ENCODE results near the gene MCM5.
"Not testable (repeated sequence)": the region's sequence is repeated elsewhere in the genome, so short reads cannot be mapped to it uniquely, and the experiment has no call there.

The MCM5 gene

DNA sequence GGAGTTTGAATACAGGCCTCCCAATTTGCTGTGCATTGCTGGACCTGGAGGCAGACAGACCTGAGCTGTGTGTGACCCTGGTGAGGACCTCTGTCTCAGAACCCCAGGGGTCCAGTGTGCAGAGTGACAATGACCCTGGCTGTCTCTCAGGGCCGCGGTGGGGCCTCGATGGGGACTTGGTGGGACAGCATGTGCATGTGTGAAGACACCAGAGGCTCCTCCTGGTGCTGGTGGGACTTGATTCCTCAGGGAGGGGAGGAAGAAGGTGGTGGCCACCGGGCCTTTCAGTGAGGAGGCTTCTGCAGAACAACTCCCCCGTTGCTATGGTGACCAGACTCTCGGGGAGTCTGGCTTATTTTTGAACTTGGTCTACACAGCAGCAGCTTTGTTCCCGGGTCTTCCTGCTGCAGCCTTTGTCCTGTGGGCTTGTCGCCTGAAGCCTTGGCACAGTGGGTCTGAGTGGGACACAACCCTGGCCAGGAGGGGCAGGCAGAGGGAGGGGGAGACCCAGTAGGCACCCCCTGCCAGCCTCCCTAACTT is 35.3 kb downstream of the MCM5 start:
- no peak for DNase-seq

DNA sequence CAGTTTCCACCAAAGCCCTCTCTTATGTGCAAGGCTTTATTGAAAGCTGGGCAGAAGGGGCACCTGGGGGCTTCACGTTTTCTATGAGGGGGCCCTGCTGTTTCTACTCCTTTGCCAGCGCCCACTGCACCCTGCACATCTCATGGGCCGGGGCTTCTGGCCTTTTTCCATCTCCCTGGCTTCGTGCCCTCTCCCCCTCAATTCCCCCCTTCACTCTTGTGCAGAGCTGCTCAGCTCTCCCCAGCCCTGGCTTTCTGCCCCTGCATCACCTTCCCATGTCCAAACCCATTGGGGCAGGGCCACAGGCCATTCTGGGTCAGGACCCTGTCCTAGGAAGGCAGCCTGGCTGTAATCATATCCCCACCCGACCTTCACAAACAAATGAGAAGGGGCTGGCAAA is 36.5 kb downstream of the MCM5 start:
- DNase-seq: no peak

DNA sequence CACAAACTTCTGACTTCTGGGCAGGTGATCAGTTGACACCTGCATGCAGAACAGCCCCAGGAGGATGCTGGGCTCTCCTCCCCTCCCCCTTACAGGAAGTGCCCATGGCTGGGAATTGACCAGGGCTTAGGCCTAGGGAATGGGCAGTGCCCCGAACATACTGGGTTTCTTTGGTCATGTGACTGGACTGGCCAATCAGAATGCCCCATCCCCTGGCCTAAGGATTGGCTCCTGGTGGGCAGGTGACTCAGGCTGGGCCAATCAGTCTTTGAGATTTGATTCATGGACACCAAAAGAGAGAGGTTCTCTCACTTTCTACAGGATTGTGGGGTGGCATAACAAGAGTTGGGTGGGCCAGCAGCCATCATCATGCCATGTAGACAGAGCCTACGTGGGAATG is 37.1 kb downstream of the MCM5 start:
- DNase-seq: no peak

DNA sequence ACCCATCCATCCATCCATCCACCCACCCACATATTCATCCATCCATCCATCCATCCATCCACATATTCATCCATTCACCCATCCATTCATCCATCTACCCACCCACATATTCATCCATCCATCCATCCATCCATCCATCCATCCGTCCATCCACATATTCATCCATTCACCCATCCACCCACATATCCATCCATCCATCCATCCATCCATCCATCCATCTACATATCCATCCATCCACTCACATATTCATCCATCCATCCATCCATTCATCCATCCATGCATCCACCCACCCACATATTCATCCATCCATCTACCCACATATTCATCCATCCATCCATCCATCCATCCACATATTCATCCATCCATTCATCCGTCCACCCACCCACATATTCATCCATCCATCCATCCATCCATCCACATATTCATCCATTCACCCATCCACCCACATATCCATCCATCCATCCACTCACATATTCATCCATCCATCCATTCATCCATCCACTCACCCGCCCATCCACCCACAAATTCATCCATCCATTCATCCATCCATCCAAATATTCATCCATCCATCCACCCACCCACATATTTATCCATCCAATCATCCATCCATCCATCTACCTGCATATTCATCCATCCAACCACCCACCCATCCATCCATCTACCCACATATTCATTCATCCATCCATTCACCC is 38.9 kb downstream of the MCM5 start:
- not testable (repeated sequence) for DNase-seq

DNA sequence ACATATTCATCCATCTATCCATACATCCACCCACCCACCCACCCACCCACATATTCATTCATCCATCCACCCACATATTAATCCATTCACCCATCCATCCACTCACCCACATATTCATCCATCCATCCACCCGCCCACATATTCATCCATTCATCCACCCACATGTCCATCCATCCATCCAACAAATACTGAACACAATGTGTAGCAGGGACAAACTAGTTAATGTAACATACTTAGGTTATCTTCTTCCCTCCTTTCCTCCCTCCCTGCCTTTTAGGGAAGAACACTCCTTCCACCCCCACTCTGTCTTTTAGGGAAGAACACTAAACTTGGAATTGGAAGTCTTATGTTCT is 39.4 kb downstream of the MCM5 start:
- no peak for DNase-seq

DNA sequence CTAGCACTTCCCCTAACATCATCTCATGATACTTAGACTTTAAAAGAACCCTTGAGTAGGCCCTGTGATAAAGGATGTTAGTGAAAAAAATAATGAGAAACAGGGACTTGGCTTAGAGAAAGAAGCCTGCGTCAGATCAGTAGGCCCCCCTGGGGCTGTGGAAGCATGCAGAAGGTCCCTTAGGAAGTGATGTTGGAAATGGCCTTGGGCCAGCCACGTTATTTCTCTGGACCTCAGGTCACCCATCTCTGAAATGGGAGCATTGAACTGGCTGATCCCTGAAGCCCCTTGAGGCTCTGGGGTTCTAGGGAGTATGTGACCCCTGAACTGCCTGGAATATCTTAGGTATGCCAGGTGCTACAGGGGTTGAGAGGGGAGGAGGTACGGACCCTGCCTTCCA is 40.2 kb downstream of the MCM5 start:
- DNase-seq: no peak

DNA sequence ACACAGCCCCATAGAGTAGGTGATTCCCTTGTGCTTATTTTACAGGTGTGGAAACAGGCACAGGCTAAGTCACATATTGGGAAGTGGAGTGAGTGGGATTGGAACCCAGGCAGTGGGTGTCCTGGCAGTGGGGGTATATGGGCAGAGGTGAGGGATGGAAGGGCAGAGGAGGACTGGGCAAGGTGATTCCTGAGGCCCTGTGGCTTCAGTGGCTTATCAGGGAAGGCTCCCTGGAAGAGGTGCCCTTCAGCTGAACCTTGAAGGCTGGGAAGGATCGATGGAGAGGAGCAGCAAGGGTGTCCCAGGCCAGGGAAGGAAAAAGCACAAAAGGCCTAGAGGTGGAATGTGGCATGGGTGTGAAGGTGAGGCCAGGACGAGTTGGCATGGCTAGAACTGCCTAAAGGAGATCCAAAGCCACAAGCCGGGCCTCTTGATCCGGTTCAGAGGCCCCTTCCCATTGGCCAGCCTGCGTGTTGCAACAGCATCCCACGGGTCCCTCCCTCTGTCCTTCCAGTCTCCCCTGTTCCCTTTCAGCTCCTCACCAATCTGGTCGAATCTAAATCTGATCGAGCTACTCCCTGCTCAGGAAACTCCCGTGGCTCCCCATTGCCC is 41.7 kb downstream of the MCM5 start:
- no peak for DNase-seq

DNA sequence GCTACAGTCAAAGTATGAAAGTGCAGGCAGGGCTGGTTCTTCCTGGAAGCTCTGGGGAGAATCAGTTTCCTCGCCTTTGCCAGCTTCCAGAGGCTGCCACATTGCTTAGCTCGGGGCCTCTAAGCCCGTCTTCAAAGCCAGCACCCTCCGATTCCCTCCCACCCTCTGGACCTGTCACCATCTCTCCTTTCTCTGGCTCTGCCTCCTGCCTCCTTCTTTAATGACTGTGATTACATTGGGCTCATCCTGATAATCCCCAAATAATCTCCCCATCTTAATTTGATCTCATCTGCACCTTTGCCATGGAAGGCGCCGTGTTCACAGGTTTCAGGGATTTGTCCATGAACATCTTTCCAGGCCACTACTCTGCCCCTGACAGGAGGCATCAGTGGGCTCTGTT is 42.5 kb downstream of the MCM5 start:
- no peak for DNase-seq

DNA sequence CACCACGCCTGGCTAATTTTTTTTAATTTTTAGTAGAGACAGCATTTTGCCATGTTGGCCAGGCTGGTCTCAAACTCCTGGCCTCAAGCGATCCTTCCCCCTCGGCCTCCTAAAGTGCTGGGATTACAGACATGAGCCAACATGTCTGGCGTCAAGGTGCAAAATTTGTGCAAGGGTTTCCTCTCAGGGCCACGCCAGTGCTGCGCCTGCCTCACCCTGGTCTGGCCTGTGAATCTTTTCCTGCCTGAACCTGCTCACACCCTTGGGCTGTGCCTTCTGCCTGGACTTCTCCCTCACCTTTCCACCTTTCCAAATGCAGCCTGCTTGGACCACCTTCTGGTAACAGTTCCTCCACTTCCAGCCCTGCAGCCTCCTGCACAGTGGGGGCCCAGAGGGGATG is 43.4 kb downstream of the MCM5 start:
- DNase-seq: no peak

DNA sequence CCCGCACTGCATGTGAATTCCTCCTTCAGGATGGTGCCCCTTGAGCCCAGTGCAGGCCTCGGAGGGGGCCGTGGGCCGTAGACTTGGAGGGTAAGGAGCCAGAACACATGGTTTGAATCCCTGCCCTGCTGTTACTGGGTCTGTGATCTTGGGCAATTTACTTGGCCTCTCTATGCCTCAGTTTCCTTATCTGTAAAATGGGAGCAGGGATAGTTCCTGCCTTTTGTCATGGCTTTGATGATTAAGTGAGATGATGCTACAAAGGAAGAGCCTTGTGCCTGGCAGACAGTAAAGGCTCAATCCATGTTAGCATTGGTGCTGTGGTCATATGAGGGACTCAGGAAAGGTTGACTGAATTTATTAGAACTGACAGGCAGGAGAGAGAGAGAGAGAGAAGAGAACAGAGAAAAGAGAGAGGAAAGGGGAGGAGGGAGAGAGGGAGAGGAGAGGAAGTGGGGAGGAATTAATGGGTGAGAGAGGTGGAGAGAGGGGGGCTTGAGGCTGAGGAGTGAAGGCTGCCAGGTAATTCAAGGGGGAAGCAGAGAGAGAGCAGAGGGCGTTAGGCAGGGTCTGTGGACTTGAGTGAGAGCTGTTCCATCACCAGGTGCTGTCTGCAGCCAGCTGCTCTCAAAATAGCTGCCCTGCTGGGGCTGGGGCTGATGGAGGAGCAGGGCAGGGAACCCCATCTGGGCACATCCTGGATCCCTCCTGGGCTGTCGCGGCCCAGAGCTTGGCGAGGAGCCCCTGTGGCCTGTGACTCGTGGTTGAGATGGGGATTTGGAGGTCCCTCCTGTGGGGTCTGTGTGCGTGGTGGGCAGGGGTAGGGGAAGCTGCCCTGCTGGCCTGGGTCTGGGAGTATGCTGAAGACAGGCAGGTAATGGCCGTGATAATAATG is 44.1 kb downstream of the MCM5 start:
- no peak for DNase-seq

DNA sequence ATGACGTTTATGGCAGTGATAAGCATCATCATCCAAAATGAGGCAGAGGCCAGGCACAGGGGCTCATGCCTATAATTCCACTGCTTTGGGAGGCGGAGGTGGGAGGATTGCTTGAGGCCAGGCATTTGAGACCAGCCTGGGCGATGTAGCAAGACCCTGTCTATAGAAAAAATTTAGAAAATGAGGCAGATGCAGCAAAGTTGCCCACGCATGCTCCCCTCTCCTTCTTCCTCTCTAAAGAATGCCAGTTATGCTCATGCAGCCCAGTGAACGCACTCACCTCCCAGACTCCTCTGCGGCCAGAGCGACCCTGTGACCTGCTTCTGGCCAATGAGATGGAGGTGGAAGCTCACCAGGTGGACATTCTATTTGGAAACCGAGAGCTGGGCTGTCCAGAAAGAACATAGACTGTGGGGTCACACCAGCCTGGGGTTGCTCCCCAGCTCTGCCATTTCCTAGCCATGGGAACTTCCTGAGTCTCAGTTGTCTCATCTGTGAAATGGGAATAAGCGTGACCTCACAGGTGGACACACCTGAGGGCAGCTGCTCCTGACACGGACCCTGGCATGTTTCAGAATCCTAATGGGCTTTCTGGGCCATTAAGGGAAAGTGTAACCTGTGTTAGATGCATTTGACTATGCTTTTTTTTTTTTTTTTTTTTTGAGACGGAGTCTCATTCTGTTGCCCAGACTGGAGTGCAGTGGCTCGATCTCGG is 44.9 kb downstream of the MCM5 start:
- no peak for DNase-seq

DNA sequence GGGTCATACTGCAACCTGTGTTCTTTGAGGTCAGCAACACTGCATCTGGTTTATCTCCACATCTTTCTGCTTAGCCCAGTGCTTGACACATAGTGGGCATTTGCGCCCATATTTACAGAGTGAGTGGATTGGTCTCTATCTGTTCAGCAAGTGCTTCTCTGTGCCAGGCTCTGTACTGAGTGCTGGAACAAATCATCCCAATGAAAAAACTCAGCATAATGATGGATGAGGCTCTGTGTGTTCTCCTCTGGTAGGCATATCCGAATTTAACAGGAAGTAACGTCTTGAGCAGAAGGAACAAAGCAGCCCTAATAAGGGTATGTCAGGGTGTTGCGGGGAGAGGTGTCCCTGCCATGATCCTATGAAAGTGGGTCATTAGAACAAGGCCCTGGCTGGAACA is 46.0 kb downstream of the MCM5 start:
- no peak for DNase-seq

DNA sequence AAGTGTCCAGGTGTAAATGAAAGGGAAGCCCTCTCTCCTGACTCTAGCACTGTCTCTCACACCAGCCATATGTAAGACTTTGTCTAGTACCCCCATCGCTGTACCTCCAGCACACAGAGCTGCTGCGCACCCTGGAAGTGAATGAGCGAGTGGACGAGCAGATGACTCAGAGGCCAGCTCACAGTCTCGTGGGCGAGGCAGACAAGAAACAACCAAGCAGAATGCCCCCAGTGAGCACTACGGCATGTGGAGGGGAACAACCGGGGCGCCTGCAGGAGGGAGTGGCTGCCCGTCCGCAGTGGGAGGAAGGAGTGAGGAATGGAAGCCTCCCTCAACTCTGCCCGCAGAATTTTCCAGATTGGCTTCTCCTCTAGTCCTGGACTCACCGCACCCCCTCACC is 46.4 kb downstream of the MCM5 start:
- DNase-seq: no peak

DNA sequence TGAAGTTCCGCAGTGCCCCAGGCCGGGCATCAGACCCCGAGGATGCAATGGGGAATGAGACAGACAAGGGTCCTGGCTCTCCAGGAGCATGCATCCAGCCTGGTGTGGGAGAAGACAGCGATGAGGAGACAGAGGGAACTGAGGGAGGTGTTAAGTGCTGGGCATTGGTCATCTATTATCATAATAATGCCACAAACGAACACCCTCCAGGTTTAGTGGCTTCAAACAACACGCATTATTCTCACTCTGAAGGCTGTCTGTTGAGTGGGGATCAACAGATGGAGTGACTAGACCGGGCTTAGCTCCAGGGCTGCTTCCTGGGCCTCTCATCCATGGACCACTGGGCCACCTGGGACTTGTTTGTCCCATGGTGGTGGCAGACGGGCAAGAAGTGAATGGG is 48.6 kb downstream of the MCM5 start:
- no peak for DNase-seq

DNA sequence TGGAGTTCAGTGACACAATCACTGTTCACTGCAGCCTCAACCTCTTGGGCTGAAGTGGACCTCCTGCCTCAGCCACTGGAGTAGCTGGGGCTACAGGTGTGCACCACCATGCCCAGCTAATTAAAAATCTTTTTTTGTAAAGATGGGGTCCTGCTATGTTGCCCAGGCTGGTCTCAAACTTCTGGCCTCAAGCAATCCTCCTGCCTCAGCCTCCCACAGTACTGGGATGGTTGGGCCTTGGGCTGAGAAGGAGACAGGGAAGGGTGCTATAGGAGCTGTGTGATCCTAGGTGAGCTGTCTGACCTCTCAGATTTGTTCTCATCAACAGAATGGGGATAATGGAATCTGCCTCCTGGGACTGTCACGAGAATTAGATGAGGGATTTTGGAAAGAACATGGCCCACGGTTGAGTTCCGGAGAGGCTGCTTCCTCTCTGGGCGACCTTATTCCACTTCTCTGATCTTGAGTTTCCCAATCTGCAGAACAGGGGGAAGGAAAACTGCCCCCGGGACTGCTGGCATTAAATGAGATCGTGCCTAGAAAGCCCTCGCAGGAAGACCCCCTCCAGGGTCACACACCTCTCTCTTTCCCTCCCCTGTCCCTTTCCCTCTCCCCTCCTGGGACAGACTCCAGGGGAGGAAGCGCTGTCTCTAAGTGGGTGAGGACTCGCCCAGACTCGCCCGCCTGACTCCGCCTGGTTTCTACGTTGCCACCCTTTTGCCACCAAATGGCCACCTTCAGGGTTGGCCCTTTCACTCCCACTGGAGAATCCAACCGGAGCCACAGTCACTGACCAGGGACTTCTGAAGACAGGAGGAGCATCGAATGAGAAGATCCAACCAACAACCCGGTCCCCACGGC is 50.1 kb downstream of the MCM5 start:
- DNase-seq: no peak

DNA sequence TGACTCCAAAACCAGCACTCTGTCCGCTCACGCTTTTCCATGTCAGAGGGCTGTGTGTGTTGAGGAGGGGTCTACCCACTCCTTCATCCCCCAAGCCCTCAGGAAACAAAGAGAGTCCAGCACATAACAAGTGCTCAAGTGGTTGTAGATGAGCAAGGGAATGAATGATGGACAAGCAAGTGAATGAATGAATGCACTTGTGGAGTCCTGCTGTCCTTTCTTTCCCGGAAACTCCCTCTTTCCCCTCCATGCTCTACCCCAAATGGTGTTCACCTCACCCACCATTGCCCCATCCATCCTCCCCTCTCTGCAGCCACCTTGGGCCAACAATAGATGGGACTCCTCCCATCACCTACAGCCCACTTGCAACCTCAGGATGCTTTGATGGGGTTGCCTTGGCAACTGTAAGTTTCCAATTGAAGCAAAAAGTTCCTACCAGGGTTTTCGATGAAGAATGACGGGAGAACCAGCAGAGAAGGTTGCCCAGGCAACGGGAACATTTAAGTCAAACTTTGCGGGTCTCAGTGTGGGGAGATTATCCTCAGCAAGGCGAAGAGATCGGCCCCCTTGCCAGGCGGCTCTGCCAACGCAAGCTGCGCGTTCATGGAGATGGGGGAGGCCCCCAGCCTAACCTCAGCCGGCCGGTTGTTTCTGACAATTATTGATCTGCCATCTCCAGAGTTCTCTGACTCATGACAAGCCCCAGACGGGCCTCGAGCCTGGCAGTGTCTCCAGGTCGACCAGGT is 51.1 kb downstream of the MCM5 start:
- DNase-seq: no peak

DNA sequence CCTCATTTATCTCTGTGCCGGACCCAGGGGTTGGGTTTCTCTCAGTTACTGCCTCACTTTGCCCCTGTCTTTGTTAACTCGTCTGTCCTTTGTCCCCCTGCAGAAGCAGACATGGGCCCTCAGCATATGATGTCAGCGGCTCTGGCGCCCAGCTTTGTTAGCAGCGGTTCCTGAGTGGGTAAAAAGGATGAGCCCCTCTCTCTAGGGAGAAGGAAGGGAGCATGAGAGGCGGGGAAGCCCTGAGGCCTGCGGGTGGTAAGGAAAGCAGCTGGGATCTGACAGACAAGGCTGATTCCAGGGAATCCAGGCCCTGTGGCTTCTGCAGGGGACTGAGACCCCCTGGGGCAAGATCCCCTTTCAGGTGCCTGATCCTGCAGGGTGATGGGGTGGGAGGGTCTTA is 51.7 kb downstream of the MCM5 start:
- DNase-seq: no peak

DNA sequence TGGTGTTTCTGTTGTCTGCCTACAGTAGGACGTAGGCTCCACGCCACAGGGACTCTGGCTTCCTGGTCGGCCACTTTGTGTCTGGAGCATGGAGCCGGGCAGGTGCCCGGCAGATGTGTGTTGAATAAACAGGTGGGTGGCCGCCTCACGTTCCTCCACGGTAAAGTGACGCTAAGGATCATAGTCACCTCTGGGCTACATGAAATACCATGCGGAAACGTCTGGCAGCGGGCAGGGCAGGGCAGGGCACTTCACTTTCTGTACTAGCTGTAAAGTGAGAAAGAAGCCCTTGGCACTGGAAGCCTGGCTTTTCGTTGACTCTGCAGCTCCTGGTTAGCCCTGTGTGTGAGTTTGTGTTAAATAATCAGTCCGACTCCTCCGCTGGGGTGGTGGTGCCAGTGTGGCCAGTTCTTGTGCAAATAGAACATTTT is 52.4 kb downstream of the MCM5 start:
- no peak for DNase-seq

DNA sequence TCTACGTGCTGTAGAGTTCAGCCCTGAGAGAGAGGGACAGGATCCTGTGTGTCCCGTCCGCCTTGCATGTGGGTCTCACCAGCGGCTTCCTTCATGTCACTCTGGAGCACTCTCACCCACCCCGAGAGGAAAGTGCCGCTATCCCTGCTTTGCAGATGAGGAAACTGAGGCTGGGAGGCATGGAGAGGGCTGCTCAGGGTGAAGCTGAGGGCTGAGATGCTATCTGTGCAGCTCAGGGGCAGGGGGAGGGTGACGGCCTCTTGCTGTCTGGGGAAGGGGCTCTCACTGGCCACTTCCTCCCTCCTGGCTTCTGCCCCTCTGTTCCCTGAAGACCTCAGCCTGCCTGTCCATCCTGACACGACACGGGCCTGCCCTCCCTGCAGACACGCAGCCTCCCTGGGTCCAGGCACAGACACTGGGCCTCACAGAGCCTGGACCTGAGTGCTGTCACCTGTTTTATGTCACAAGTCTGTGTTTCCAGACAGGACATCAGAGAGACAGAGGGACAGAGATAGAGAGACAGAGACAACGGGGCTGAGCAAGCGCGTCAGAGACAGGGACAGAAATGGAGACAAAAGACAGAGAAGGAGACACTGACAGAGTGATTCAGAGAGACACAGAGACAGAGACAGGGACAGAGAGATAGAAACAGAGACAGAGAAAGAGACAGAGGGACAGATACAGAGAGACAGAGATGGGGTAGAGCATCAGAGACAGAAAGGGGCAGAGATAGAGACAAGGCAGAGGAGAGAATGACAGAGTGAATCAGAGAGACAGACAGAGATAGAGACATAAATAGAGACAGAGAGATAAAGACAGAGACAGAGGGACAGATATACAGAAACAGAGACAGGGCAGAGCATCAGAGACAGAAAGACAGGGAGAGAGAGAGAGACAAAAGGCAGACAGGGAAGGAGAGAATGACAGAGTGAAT is 53.1 kb downstream of the MCM5 start:
- no peak for DNase-seq

DNA sequence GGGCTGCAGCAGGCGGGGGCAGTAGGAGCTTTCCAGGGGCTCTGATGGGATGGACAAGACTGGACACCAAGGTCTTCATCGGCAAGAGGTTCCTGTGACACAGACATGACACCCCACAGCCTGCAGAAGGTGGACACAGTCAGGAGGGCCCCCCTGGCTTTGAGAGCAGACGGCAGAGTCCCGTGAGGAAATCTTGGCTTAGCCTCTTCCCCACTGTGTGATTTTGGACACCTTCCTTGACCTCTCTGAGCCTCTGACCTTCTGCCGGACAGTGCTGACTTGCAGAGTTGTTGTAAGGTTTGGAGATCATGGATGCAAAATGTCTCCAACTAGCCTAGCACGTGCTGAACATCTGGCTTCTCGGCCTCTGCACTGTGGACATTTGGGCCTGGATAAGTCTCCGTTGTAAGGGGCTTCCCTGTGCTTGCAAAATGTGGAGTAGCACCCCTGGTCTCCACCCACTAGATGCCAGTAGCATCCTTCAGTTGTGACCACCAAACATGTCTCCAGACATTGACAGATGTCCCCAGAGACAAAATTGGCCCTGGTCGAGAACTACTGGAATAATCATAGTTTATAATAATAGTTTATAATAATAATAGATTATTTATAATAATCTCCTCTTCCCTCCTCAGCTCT is 54.6 kb downstream of the MCM5 start:
- no peak for DNase-seq

Data from NCI-H748 treated with DMSO at 0.1 percent for 48 hours (cell line).